NCI-H2029 treated with DMSO at 0.1 percent for 48 hours (cell line): Measurements from ENCODE around the gene TBX2.
"Not testable (repeated sequence)": the region's sequence is repeated elsewhere in the genome, so short reads cannot be mapped to it uniquely, and the experiment has no call there.

Experiments
- DNase-seq: peaks from one replicate; lab custom pipeline; 2025; lab: John Stamatoyannopoulos, UW

The TBX2 gene

GRCh38 chr17:61431594-61432311 lies 32.1 kb downstream of the TBX2 start:
- DNase-seq, result no peak

GRCh38 chr17:61436273-61436672 lies 36.6 kb downstream of the TBX2 start:
- DNase-seq, result no peak

GRCh38 chr17:61436995-61437704 lies 37.5 kb downstream of the TBX2 start:
- DNase-seq, result no peak

DNA sequence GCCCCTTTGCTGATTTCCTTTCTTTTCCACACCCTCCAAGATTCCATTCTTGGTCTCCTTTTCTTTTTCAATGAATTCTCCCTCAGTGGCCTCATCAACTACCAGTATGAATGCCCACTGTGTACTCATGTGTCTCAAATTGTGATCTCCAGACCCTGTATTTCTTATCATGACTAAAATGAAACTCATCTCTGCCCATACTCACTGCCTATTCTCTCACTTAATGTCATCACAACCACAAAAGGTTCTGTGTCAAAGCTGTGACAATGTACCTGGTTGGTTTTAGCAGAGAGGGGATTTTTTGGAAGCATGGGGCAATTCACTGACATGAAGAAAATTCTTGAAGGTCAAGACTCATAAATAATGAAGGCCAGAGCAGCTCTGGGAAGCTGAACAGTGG lies 41.1 kb downstream of the TBX2 start:
- no peak for DNase-seq

DNA sequence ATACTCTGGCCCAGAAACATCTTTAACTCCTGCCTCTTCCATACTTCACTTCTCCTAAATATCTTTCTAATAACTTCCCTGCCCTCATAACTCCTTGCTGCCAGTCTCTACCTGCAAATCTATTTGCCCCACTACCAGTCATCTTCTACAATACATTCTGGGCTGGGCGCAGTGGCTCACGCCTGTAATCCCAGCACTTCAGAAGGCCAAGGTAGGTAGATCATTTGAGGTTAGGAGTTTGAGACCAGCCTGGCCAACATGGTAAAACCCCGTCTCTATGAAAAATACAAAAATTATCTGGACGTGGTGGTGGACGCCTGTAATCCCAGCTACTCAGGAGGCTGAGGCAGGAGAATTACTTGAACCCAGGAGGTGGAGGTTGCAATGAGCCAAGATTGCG lies 41.9 kb downstream of the TBX2 start:
- not testable (repeated sequence) for DNase-seq

DNA sequence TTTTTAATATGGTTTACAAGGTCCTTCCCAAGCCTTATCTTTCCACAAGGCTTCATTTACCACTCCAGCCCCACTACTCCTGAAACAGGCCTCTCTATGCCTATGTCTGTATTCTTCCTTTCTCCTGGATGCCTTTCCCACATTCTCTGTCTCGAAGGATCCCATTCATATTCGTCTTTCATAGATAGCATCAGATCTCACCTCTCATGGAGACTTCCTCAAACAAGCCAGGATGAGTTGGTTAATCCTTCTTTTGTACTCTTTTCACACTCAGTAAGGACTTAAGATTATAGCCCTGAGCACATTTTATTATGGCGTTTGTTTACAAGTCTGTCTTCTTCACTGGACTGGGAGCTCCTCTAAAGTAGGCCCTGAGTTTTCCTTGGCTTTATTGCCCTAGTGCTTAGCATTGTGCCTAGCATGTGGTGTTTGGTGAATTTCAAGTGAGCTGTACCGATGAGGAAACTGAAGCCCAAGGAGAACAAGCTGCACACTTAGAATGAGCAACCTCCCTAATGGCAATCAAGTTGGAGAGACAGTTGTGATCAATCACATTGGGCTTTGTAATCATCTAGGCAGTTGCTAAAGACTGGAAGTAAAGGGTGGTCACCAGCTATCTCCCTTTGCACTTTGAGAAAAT lies 42.6 kb downstream of the TBX2 start:
- no peak for DNase-seq

DNA sequence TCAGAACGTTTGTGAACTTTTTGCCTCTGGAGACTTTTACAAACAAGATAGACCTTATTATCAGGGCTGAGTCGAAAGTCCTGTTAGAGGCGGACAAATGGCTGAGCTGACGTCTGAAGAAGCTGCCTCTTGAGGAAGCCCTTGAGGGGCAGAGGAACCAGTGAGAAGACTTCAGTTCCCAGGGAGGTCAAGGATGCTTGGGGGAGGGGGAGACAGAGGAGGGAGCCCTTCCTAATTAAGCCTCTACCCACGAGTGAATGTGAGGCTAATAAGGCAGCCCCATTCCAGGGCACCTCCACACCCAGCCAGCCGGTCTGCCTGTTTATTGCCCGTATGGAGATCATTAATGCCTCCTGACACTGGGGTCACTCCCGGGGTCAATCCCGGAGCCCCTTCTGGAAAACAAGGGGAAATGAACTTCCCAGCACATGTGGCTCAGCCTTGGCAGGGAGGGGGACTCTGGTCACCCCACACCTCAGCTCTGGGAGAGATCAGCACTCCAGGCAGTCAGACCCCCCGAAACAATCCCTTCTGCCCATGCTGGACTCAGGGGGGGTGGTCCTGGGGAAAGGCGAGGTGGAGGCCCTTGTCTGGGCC lies 43.3 kb downstream of the TBX2 start:
- DNase-seq, result no peak

GRCh38 chr17:61443475-61443882 lies 43.8 kb downstream of the TBX2 start:
- no peak for DNase-seq

DNA sequence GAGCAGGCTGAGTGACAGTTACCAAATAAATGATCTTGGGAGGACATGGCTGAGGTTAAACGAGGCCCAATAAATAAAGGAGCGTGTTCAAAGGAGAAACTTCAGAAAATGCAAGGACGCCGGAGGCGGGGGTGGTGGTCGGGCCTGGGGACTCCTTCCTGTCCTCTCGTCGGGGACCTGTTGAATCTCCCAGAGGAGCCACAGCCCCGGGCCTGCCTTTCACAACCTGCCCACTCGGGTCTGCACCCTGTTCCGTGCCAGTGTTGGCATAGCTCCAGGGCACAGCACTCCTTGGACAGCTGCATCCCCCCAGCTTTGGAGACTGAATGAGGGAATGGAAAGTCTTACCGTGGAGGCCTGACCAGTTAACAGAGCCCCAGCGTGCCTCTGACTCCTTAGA lies 44.4 kb downstream of the TBX2 start:
- no peak for DNase-seq

- no peak for DNase-seq
Observed at GRCh38 chr17:61444831-61445230, 45.2 kb downstream of the TBX2 start.

GRCh38 chr17:61447358-61447757 lies 47.7 kb downstream of the TBX2 start:
- DNase-seq, result no peak

DNA sequence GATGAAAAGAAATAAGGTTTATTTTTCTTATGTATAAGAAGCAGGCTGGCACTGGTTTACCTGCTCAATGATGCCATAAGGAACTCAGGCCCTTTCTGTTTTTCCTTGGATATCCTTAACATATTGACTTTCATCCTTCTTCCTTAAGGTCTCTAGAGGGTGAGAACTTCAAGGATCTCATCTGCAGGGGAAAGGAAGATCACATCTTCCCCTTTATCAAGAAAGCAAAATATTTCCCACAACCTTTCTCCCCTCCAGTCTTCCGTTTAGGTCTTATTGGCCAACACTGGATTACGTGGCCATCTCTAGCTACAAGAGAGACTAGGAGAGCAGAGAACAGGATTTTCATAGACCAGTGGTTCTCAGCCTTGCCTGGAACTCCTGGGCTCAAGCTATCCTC lies 48.4 kb downstream of the TBX2 start:
- DNase-seq, result no peak

DNA sequence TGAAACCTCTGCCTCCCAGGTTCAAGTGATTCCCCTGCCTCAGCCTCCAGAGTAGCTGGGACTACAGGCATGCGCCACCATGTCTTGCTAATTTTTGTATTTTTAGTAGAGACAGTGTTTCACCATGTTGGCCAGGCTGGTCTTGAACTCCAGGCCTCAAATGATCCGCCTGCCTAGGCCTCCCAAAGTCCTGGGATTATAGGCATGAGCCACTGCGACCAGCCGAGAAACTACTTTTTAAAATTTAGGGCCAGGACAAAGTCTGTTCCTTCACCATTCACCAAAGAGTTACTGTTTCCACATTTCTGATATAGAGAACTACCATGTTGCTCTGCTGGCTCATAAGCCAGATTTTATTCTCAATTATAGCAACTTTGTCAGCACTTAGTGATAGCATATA lies 49.5 kb downstream of the TBX2 start:
- not testable (repeated sequence) for DNase-seq

DNA sequence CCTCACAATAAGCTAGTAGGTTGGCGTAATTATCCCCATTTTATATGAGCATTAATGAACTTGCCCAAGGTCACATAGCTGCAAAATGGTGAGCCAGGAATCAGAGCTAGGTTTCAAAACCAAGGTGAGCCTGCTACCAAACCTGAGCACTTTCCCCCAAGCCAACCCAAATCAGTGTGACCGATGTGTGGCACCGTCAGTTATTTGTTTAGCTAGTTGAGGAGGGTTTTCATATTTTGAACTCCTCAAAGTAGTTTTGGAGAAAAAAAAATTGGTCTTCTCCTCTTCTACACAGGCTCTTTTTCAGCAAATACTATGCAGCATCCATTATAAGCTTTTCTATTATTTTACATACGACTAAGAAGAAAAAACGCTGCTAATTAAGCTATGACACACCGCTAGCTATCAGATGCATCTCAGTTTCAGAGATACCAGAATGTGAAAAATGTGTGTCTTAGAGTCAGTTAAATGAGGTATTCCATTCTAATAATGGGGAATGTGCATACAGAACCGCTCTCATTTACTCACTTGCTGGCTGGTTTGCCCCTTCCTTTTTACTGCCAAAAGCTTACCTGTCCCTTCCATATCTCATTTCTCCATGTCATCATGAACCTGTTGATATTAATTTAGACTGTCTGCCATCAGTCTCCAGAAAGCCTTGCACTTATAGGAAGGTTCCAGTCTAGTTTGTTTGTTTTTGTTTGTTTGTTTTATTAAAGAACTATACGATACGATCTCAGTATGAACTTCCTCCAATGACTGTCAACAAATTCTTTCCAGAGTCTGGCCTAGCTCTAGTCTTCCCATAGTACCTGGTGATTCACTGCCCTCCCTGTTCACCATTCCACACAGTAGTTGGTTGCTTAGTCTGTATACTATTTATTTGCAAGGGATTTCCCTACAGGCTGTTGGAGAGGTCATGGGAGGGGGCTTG lies 50.3 kb downstream of the TBX2 start:
- DNase-seq, result no peak

DNA sequence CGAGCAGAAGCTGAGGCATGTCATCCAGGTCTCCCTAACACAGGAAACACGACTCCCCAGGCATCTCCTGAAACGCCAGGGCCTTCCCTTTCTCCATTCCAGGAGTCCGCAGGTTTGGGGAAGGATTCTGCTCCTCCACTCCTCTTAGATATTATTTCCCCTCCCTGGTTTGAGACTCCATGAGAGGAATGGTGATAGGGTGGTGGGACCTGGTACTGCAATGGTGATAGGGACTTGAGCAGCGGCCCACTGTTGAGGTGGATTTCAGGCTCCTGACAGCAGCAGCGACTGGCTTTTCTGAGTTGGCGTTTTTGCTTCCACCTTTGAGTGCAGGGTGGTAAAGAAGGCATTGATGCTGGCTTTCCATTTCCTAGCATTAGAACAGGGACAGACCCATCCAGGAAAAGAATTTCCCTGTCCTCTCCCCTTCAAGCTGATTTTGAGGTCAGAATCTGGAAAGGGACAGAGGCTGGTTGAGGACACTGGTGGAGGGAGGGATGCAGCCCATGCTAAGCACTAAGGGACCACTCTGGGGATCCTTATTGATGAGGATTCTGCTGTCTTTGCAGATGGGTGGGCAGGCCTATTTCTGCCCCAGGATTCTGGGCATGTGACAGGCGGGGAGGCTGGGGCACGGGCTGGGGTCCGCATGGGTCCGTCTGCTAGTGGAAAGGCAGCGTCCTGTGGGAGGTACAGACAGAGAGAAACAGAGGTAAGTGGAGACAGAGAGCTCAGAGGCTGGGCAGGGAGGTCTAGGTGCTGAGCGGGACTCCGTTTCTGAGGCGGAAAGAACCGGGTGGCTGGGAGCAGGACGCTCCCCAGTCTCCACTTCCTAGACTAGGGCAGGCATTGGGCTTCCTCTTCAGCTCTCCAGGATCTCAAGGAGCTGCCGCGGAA lies 51.2 kb downstream of the TBX2 start:
- DNase-seq, result no peak

- no peak for DNase-seq
Observed at GRCh38 chr17:61451538-61452300, 52.1 kb downstream of the TBX2 start.

GRCh38 chr17:61452301-61453290 lies 53.0 kb downstream of the TBX2 start, which contains the start of gene TBX4:
TBX4 (plus strand) TSS chr17:61452422; CDS start chr17:61456491, 4,069 bp downstream.
- DNase-seq, result no peak

- no peak for DNase-seq
Observed at GRCh38 chr17:61453566-61454380, 54.1 kb downstream of the TBX2 start.
